Skeletal muscle tissue (tissue), 4 donors: ENCODE results near the gene CMTM2. TPM values are rescaled to one million over a fixed set of nuclear protein-coding genes. Genes with fewer than 3 reads are reported as not detected.

Experiments used
- H3K27ac ChIP-seq: one replicate; pipeline ENCODE4 v1.7.0; 2013; ENCODE audit warnings: mild to moderate bottlenecking, low read depth, low read length, inconsistent platforms
- H3K27me3 ChIP-seq, 3 donors: one replicate each; pipeline ENCODE4 v1.7.0; 2013; ENCODE audit warnings: low read length in 3 of 3; ENCODE audit not compliant: control insufficient read depth in 3 of 3, insufficient read depth in 3 of 3
- H3K36me3 ChIP-seq, 3 donors: one replicate each; pipeline ENCODE4 v1.7.0; 2013; ENCODE audit warnings: low read length in 3 of 3; ENCODE audit not compliant: control insufficient read depth in 3 of 3, insufficient read depth in 3 of 3
- H3K4me1 ChIP-seq, 3 donors: one replicate each; pipeline ENCODE4 v1.7.0; 2013; ENCODE audit warnings: low read length in 3 of 3, mild to moderate bottlenecking in 3 of 3; ENCODE audit not compliant: control insufficient read depth in 3 of 3, insufficient read depth in 3 of 3
- H3K4me3 ChIP-seq, 3 donors: one replicate each; pipeline ENCODE4 v1.7.0; 2013; ENCODE audit warnings: low read length in 3 of 3
- H3K9ac ChIP-seq, 3 donors: one replicate each; pipeline ENCODE4 v1.7.0; 2013; ENCODE audit warnings: low read length in 3 of 3, mild to moderate bottlenecking in 3 of 3, moderate library complexity in 2 of 3, low read depth in 1 of 3
- H3K9me3 ChIP-seq, 3 donors: one replicate each; pipeline ENCODE4 v1.7.0; 2013; ENCODE audit warnings: low read length in 3 of 3; ENCODE audit not compliant: control insufficient read depth in 3 of 3
- total RNA-seq: library from RNA; depleted of rRNA; stranded (reverse); fragments of >200 nt; gene quantifications from one replicate; pipeline ENCODE4 v1.2.3, GENCODE V29; 2014
- donor health status: Osteomylitis.

CMTM2 gene
- total RNA-seq, 1 donor from 2014 or later, result not detected

- H3K27me3 ChIP-seq, result no peaks in the 10 kb centered on the region
- H3K4me1 ChIP-seq, result peaks cover 0 to 4% (median 2%) of the 10 kb centered on the region in 3 donors
- peaks cover 26 to 51% (median 30%) of the 10 kb centered on the region in 3 donors for H3K36me3 ChIP-seq
- no peak overlapping the region for H3K27ac ChIP-seq
- H3K9me3 ChIP-seq, result no peaks in the 10 kb centered on the region
- no peak overlapping the region for H3K9ac ChIP-seq
- H3K4me3 ChIP-seq, result no peak overlapping the region
Measured at GRCh38 chr16:66542396-66542795, 36.9 kb upstream of the CMTM2 start.

GRCh38 chr16:66543541-66543940 lies 35.7 kb upstream of the CMTM2 start:
- Histone ChIP-seq H3K36me3 (peaks cover 25 to 52% (median 31%) of the 10 kb centered on the region in 3 donors), H3K4me3 (no peak overlapping the region), H3K4me1 (peaks cover 5 to 14% (median 8%) of the 10 kb centered on the region in 3 donors), H3K9me3 (no peaks in the 10 kb centered on the region), H3K27me3 (no peaks in the 10 kb centered on the region), H3K27ac (no peak overlapping the region), H3K9ac (peak overlapping the region in 1 of 3 donors; percentile 33)

- no peak overlapping the region for H3K27ac ChIP-seq
- no peaks in the 10 kb centered on the region for H3K27me3 ChIP-seq
- H3K4me3 ChIP-seq, result no peak overlapping the region
- H3K36me3 ChIP-seq, result peaks cover 23 to 46% (median 31%) of the 10 kb centered on the region in 3 donors
- H3K9ac ChIP-seq, result no peak overlapping the region
- peaks cover 12 to 20% (median 14%) of the 10 kb centered on the region in 3 donors for H3K4me1 ChIP-seq
- H3K9me3 ChIP-seq, result no peaks in the 10 kb centered on the region
Measured at GRCh38 chr16:66544016-66544757, 35.1 kb upstream of the CMTM2 start.

- Histone ChIP-seq H3K4me1 (peaks cover 31 to 38% (median 32%) of the 10 kb centered on the region in 3 donors), H3K27me3 (no peaks in the 10 kb centered on the region), H3K9me3 (no peaks in the 10 kb centered on the region), H3K9ac (no peak overlapping the region), H3K27ac (no peak overlapping the region), H3K36me3 (peaks cover 18 to 28% (median 19%) of the 10 kb centered on the region in 3 donors), H3K4me3 (no peak overlapping the region)
Measured at GRCh38 chr16:66547101-66547989, 31.9 kb upstream of the CMTM2 start.

GRCh38 chr16:66548068-66548467 lies 31.2 kb upstream of the CMTM2 start:
- Histone ChIP-seq H3K4me3 (no peak overlapping the region), H3K9me3 (no peaks in the 10 kb centered on the region), H3K27me3 (no peaks in the 10 kb centered on the region), H3K36me3 (peaks cover 17 to 27% (median 18%) of the 10 kb centered on the region in 3 donors), H3K4me1 (peaks cover 38 to 45% (median 38%) of the 10 kb centered on the region in 3 donors), H3K27ac (peak overlapping the region; percentile 86), H3K9ac (peak overlapping the region in 2 of 3 donors; percentile 55 to 87)

GRCh38 chr16:66548868-66549267 lies 30.4 kb upstream of the CMTM2 start:
- H3K36me3 ChIP-seq, result peaks cover 11 to 21% (median 11%) of the 10 kb centered on the region in 3 donors
- no peaks in the 10 kb centered on the region for H3K9me3 ChIP-seq
- H3K4me3 ChIP-seq, result peak overlapping the region; percentile 90 to 92 (median 91)
- H3K4me1 ChIP-seq, result peaks cover 40 to 49% (median 41%) of the 10 kb centered on the region in 3 donors
- no peaks in the 10 kb centered on the region for H3K27me3 ChIP-seq
- H3K27ac ChIP-seq, result peak overlapping the region; percentile 86
- peak overlapping the region; percentile 87 to 91 (median 91) for H3K9ac ChIP-seq

- H3K27me3 ChIP-seq, result no peaks in the 10 kb centered on the region
- peak within 1 kb of the TSS; percentile 86 for H3K27ac ChIP-seq
- peak within 1 kb of the TSS; percentile 87 to 91 (median 91) for H3K9ac ChIP-seq
- peak within 1 kb of the TSS; percentile 90 to 92 (median 91) for H3K4me3 ChIP-seq
- no peaks in the 10 kb centered on the region for H3K9me3 ChIP-seq
- peaks cover 40 to 49% (median 41%) of the 10 kb centered on the region in 3 donors for H3K4me1 ChIP-seq
- peaks cover 9 to 14% (median 9%) of the 10 kb centered on the region in 3 donors for H3K36me3 ChIP-seq
Measured at GRCh38 chr16:66549284-66550131, 29.8 kb upstream of the CMTM2 start, which contains the start of gene TK2. Gene TK2 (minus strand): TSS chr16:66550122. CDS start chr16:66550061, 61 bp downstream.

- Histone ChIP-seq H3K36me3 (peaks cover 4 to 9% (median 8%) of the 10 kb centered on the region in 3 donors), H3K27ac (peak overlapping the region; percentile 95), H3K4me3 (peak overlapping the region in 2 of 3 donors; percentile 85 to 91), H3K9me3 (no peaks in the 10 kb centered on the region), H3K9ac (no peak overlapping the region), H3K27me3 (no peaks in the 10 kb centered on the region), H3K4me1 (peaks cover 40 to 49% (median 41%) of the 10 kb centered on the region in 3 donors)
Measured at GRCh38 chr16:66551348-66551759, 27.9 kb upstream of the CMTM2 start.

GRCh38 chr16:66551788-66552285 lies 27.4 kb upstream of the CMTM2 start:
- peak overlapping the region; percentile 95 for H3K27ac ChIP-seq
- H3K9ac ChIP-seq, result peak overlapping the region; percentile 95 to 97 (median 97)
- H3K9me3 ChIP-seq, result no peaks in the 10 kb centered on the region
- H3K4me3 ChIP-seq, result peak overlapping the region; percentile 85 to 98 (median 91)
- no peaks in the 10 kb centered on the region for H3K27me3 ChIP-seq
- peaks cover 4 to 9% (median 8%) of the 10 kb centered on the region in 3 donors for H3K36me3 ChIP-seq
- peaks cover 40 to 49% (median 41%) of the 10 kb centered on the region in 3 donors for H3K4me1 ChIP-seq
